Neutrophil (primary cell): ENCODE data around the gene SMYD2.

Source experiments
- H3K27ac ChIP-seq: fragments of 200-600 bp; sonication (generic); 2 replicates; pipeline ENCODE4 v1.5.1; 2016; ENCODE audit warnings: mild to moderate bottlenecking, moderate library complexity
- H3K27me3 ChIP-seq: fragments of 200-600 bp; sonication (generic); 2 replicates; pipeline ENCODE4 v1.6.0; 2016; ENCODE audit warnings: mild to moderate bottlenecking
- H3K36me3 ChIP-seq: fragments of 200-600 bp; sonication (generic); 2 replicates; pipeline ENCODE4 v1.5.1; 2017
- H3K4me1 ChIP-seq, 2 experiments: fragments of 200-600 bp in 1 of 2; sonication (generic) in 1 of 2; 1 replicate in 1 of 2; 2 replicates in 1 of 2; pipeline versions ENCODE4 v1.5.1 to v1.6.1; 2013 to 2016; ENCODE audit warnings: low read depth in 1 of 2, low read length in 1 of 2, mild to moderate bottlenecking in 1 of 2, moderate library complexity in 1 of 2; ENCODE audit not compliant: control insufficient read depth in 1 of 2, insufficient read depth in 1 of 2
- H3K4me3 ChIP-seq, 2 experiments: fragments of 200-600 bp in 1 of 2; sonication (generic) in 1 of 2; 1 replicate in 1 of 2; 2 replicates in 1 of 2; pipeline ENCODE4 v1.5.1; 2013 to 2016; ENCODE audit warnings: low read depth in 1 of 2, low read length in 1 of 2, mild to moderate bottlenecking in 1 of 2, moderate library complexity in 1 of 2
- H3K9me3 ChIP-seq: fragments of 200-600 bp; sonication (generic); 2 replicates; pipeline ENCODE4 v1.5.1; 2016
- CTCF ChIP-seq: fragments of 200-600 bp; sonication (generic); IDR thresholded peaks from 2 replicates; pipeline ENCODE4 v1.5.1; 2016; ENCODE audit warnings: antibody characterized with exemption

The SMYD2 gene

GRCh38 chr1:214244252-214244651 is 36.7 kb upstream of the SMYD2 start:
- no peak overlapping the region for H3K4me3 ChIP-seq
- H3K27ac ChIP-seq = no peak overlapping the region
- H3K9me3 ChIP-seq = no peaks in the 10 kb centered on the region
- TF ChIP-seq CTCF = no peak
- no peaks in the 10 kb centered on the region for H3K36me3 ChIP-seq
- peaks cover 22% of the 10 kb centered on the region for H3K27me3 ChIP-seq
- no peaks in the 10 kb centered on the region for H3K4me1 ChIP-seq

- Histone ChIP-seq H3K9me3 (no peaks in the 10 kb centered on the region), H3K27ac (no peak overlapping the region), H3K36me3 (no peaks in the 10 kb centered on the region), H3K4me3 (no peak overlapping the region), H3K27me3 (peaks cover 18% of the 10 kb centered on the region), H3K4me1 (no peaks in the 10 kb centered on the region)
- TF ChIP-seq CTCF = no peak
Observed at GRCh38 chr1:214244841-214245240, 36.1 kb upstream of the SMYD2 start.

GRCh38 chr1:214247501-214248041 is 33.4 kb upstream of the SMYD2 start:
- TF ChIP-seq CTCF = no peak
- no peaks in the 10 kb centered on the region for H3K36me3 ChIP-seq

GRCh38 chr1:214248311-214249085 is 32.5 kb upstream of the SMYD2 start:
- no peaks in the 10 kb centered on the region for H3K36me3 ChIP-seq
- peaks cover 40% of the 10 kb centered on the region for H3K27me3 ChIP-seq
- H3K4me1 ChIP-seq = no peaks in the 10 kb centered on the region
- H3K4me3 ChIP-seq = no peak overlapping the region
- H3K9me3 ChIP-seq = no peaks in the 10 kb centered on the region
- no peak overlapping the region for H3K27ac ChIP-seq
- TF ChIP-seq CTCF = no peak

More at GRCh38 chr1:214247501-214248041, 33.4 kb upstream of the SMYD2 start:
- Histone ChIP-seq H3K27me3 (peaks cover 34% of the 10 kb centered on the region), H3K4me1 (no peaks in the 10 kb centered on the region), H3K27ac (no peak overlapping the region), H3K4me3 (no peak overlapping the region), H3K9me3 (no peaks in the 10 kb centered on the region)

GRCh38 chr1:214249651-214250050 is 31.3 kb upstream of the SMYD2 start:
- Histone ChIP-seq H3K9me3 (no peaks in the 10 kb centered on the region), H3K4me3 (no peak overlapping the region), H3K27ac (no peak overlapping the region), H3K36me3 (no peaks in the 10 kb centered on the region), H3K4me1 (no peaks in the 10 kb centered on the region), H3K27me3 (peaks cover 51% of the 10 kb centered on the region)
- TF ChIP-seq CTCF = no peak
